ENCODE data around the gene CCDC180. TPM values are rescaled to one million over a fixed set of nuclear protein-coding genes. Genes with fewer than 3 reads are reported as not detected.

CCDC180 gene
- total RNA-seq, 1 experiment from 2014 or later, result 0.34 TPM

GRCh38 chr9:97321691-97322090, 14.2 kb downstream of the CCDC180 start:
- CTCF ChIA-PET, result no interaction called here

GRCh38 chr9:97322105-97322504, 14.6 kb downstream of the CCDC180 start:
- BruUV-seq (replicated peaks), result no TSS peak
- DNase-seq (ENCODE audit: low spot score), result no peak
- H3K27me3 ChIP-seq (replicated peaks; ENCODE audit: insufficient read depth, low read depth, low read length, poor library complexity), result no peaks in the 10 kb centered on the region
- TF ChIP-seq EZH2 (IDR thresholded peaks at IDR 0.05; ENCODE audit: borderline replicate concordance, low read depth, low read length, poor library complexity, severe bottlenecking) (no peak), CTCF (conservative IDR thresholded peaks at IDR 0.05; ENCODE audit: low read depth, low read length) (no peak)
- POLR2A ChIA-PET (ENCODE audit: low non-redundant PET), result interaction anchor here (0.6 kb wide), 1 partner anchor 1782 kb away, joined by 3 read pairs; no protein-coding TSS in a partner anchor
- H3K4me1 ChIP-seq (ENCODE audit: insufficient read depth, low read length, poor library complexity, severe bottlenecking), result no peaks in the 10 kb centered on the region
- H3K4me3 ChIP-seq (ENCODE audit: low read depth, low read length, poor library complexity, severe bottlenecking), result no peak overlapping the region
- no peaks in the 10 kb centered on the region for H3K9me3 ChIP-seq (ENCODE audit: low read depth, low read length, poor library complexity, severe bottlenecking)
- CTCF ChIA-PET, result no interaction called here
- no peaks in the 10 kb centered on the region for H3K36me3 ChIP-seq (ENCODE audit: insufficient read depth, low read length, poor library complexity, severe bottlenecking)
- intact Hi-C loops (cut with micrococcal nuclease; ENCODE audit: unreplicated experiment), result no loop called here
- H3K27ac ChIP-seq (ENCODE audit: low read depth, low read length, poor library complexity, severe bottlenecking), result no peak overlapping the region

More at GRCh38 chr9:97321691-97322090, 14.2 kb downstream of the CCDC180 start:
- H3K4me1 ChIP-seq (ENCODE audit: insufficient read depth, low read length, poor library complexity, severe bottlenecking), result no peaks in the 10 kb centered on the region
- H3K9me3 ChIP-seq (ENCODE audit: low read depth, low read length, poor library complexity, severe bottlenecking), result no peaks in the 10 kb centered on the region
- no peak for DNase-seq (ENCODE audit: low spot score)
- no peak overlapping the region for H3K27ac ChIP-seq (ENCODE audit: low read depth, low read length, poor library complexity, severe bottlenecking)
- no peak overlapping the region for H3K4me3 ChIP-seq (ENCODE audit: low read depth, low read length, poor library complexity, severe bottlenecking)
- POLR2A ChIA-PET (ENCODE audit: low non-redundant PET), result no interaction called here
- no peaks in the 10 kb centered on the region for H3K27me3 ChIP-seq (replicated peaks; ENCODE audit: insufficient read depth, low read depth, low read length, poor library complexity)
- no TSS peak for BruUV-seq (replicated peaks)
- TF ChIP-seq EZH2 (IDR thresholded peaks at IDR 0.05; ENCODE audit: borderline replicate concordance, low read depth, low read length, poor library complexity, severe bottlenecking) (no peak), CTCF (conservative IDR thresholded peaks at IDR 0.05; ENCODE audit: low read depth, low read length) (no peak)
- no peaks in the 10 kb centered on the region for H3K36me3 ChIP-seq (ENCODE audit: insufficient read depth, low read length, poor library complexity, severe bottlenecking)
- intact Hi-C loops (cut with micrococcal nuclease; ENCODE audit: unreplicated experiment), result no loop called here

- CTCF ChIA-PET, result no interaction called here
- DNase-seq (ENCODE audit: low spot score), result no peak
- H3K4me1 ChIP-seq (ENCODE audit: insufficient read depth, low read length, poor library complexity, severe bottlenecking), result no peaks in the 10 kb centered on the region
- no peak overlapping the region for H3K4me3 ChIP-seq (ENCODE audit: low read depth, low read length, poor library complexity, severe bottlenecking)
- H3K36me3 ChIP-seq (ENCODE audit: insufficient read depth, low read length, poor library complexity, severe bottlenecking), result no peaks in the 10 kb centered on the region
- intact Hi-C loops (cut with micrococcal nuclease; ENCODE audit: unreplicated experiment), result no loop called here
- TF ChIP-seq EZH2 (IDR thresholded peaks at IDR 0.05; ENCODE audit: borderline replicate concordance, low read depth, low read length, poor library complexity, severe bottlenecking) (no peak), CTCF (conservative IDR thresholded peaks at IDR 0.05; ENCODE audit: low read depth, low read length) (no peak)
- H3K27ac ChIP-seq (ENCODE audit: low read depth, low read length, poor library complexity, severe bottlenecking), result no peak overlapping the region
- POLR2A ChIA-PET (ENCODE audit: low non-redundant PET), result no interaction called here
- BruUV-seq (replicated peaks), result no TSS peak
- H3K9me3 ChIP-seq (ENCODE audit: low read depth, low read length, poor library complexity, severe bottlenecking), result no peaks in the 10 kb centered on the region
- no peaks in the 10 kb centered on the region for H3K27me3 ChIP-seq (replicated peaks; ENCODE audit: insufficient read depth, low read depth, low read length, poor library complexity)
Observed at GRCh38 chr9:97324954-97325353, 17.5 kb downstream of the CCDC180 start.
